Measurements from ENCODE around the gene BANP.
"Not testable (repeated sequence)": the region's sequence is repeated elsewhere in the genome, so short reads cannot be mapped to it uniquely, and the experiment has no call there.

Gene BANP

DNA sequence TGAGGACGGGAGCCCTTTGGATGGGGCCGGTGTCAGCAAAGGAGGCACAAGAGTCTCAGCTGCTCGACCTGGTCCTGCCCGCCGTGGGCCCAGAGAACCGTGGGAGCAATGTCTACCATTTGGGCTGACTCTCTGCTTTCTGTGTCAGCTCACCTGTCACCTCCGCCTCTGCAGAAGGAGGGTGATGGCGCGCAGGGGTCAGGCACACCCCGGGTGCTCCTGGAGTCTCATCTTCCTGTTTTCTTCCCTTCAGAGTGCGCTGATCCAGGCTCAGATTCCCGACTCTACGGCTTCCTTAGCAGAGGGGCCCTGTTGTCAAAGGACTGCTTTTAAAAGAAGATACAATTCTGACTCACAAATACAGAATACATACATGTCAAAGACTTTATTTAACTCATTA lies 167.1 kb downstream of the BANP start:
- no peak for DNase-seq (ENCODE audit: low read depth in 2 of 2, low spot score in 1 of 2)

DNA sequence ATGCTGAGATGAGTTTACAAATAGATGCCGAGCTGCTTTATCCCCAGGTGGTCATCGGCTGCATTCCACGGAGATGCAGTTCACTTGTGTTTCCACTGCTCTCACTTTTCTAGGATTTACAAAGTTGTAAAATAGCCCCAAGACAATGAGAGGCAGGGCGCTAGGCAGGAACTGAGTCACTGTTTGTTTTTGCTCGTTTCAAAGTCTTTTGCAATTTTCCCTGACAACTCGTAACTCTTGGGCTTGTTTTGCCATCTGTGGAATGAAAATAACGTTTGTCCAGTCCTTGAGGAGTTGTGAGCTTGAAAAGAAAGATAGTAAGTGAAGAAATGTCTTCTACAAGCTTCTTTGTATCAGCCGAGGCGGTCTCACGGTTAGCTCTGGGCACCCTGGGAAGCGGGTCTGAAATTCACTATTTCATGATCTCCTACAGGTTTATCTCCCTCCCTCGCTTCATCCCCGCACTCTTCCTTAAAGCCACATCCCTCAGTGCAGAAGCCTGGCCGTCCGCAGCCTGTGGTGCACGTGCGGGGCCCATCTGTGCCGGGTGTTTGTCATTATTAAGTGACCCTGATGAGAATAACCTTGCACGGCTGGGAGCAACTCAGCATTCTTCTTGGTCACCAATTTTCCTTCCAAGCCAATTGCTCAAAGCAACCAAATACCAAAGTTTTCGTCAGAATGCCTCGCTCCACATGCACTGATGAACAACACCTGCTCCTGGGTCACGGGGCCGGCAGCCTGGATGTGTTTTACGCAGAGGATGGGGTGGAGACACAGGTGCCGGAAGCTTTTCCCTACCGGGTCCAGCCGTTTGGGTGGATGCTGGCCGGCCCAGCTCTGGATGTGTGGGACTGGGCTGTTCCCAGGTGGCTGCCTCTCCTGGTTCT lies 167.9 kb downstream of the BANP start:
- DNase-seq (ENCODE audit: low read depth in 2 of 2, low spot score in 1 of 2) = not testable (repeated sequence)

DNA sequence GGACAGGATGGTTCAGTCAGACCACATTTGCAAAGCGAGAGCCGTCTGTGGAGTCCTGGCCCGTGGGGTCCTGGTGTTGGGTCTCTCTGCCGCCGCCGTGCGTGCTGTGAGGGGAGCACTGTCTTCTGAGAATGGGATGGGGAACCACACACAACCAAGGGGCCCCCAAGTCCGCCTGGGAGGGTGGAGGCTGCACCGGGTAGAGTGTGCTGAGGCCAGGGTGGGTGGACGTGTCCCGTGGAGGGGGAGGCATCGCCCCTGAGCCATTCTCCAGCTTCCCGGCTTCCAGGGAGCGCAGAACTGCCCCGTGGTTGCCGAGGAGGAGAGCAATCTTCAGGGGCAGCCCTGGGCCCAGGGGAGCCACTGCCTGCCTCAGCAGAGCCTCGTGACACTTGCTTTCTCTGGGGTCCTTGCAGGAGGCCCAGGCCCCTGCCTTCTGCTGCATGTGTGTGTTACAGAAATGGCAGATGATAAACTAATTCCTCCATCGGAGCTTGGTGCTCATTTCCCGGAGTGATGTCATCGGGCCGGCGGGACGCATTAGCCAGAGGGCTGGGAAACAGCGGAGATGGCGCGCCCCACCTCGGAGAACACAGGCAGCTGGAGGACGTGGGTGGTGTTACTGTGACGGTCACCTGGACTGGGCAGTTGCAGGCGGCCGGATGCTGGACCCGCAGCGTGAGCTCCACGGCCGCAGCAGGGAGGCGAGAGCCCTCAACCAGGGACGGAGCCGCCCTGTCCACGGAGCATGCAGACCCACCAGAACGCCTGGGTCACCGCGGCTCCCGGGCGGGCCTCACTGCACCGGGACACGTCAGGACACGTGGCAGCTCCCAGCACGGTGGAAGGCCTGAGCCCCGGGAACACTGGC lies 168.9 kb downstream of the BANP start:
- not testable (repeated sequence) for DNase-seq (ENCODE audit: low read depth in 2 of 2, low spot score in 1 of 2)

DNA sequence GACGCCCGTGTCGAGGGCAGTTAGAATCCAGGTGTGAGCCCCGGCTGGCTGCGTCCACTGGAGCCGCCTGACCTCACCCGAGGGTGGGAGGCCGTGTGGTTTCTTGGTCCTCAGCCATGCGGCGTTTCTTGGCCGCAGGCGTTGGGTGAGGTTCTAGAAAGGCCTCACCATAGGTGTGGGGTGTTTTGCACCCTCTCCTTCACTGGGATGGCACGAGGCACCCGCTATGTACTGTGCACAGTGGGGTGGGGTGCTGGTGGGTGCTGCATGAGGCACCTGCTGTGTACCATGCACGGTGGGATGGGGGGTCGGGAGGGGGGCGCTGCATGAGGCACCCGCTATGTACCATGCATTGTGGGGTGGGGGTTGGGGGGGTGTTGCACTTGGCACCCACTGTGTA lies 169.6 kb downstream of the BANP start:
- DNase-seq (ENCODE audit: low read depth in 2 of 2, low spot score in 1 of 2) = no peak

DNA sequence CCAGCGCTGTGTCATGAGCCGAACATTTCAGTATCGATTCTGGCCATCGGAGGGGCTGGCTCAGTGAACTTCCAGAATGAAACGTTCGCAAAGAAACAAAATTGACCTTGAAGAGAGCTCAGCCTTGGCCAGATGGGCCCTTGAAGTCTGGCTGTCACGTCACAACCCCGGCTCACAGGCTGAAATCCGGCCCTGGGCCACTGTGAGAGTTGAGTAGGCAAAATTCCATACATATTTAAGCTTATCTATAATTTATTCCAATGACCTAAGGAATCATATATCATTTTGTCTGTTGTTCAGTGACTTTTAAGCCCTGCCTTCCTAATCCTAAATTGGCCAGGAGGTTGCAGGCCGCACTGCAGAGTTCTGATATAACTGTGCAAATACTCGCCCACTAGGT lies 170.2 kb downstream of the BANP start:
- DNase-seq (ENCODE audit: low read depth in 2 of 2, low spot score in 1 of 2) = not testable (repeated sequence)

DNA sequence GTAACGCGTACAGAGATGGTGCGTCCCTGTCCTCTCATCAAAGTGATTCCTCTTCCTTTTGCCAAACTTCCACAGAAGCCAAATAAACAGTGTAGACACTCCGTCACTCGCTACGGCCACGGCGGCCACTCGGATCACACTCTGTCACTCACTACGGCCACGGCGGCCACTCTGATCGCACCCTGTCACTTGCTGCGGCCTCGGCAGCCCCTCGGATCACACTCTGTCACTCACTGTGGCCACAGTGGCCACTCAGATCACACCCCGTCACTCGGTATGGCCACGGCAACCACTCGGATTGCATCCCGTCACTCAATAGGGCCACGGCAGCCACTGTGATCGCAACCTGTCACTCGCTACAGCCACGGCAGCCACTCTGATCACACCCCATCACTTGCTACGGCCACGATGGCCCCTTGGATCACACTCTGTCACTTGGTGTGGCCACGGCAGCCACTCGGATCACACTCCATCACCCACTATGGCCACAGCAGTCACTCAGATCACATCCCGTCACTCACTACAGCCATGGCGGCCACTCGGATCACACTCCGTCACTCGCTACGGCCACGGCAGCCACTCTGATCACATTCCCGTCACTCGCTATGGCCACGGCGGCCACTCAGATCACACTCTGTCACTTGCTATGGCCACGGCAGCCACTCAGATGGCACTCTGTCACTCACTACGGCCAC lies 170.8 kb downstream of the BANP start:
- no peak for DNase-seq (ENCODE audit: low read depth in 2 of 2, low spot score in 1 of 2)

Data from stimulated activated CD8-positive, alpha-beta memory T cell treated with anti-CD3 and anti-CD28 coated beads, Interleukin-4, amount 100 ng/mL, for 4 hours (primary cell).